ENCODE measurements around the gene EXOC4. TPM values are rescaled to one million over a fixed set of nuclear protein-coding genes. Genes with fewer than 3 reads are reported as not detected.

EXOC4 gene
- total and polyA plus RNA-seq, 2 of the 13 experiments (the other 11 are each of a cell fraction or from before 2014, with no cell fraction given): 22.5 to 39.0 TPM

DNA sequence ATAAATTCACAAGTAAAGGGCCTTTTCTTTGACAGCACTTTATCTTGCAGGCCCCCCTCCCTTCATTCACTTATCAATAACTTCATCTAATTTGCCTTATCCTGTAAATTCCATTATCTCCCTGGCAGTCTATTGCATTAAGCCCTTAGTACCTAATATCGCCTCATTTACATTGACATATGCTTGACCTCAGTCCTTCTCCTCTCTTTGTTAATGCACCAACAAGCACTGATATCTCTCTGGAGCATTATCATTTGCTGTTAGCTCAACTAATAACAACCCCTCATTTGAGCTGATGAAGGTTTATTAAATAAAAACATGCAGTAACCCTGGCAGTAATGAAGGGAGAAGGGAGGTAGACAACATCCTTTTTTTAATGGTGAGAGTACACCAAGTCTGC is 46.8 kb downstream of the EXOC4 start:
- H3K36me3 ChIP-seq (replicated peaks in 1 of 2; ENCODE audit: control insufficient read depth in 1 of 2, insufficient read depth in 2 of 2, low read length in 2 of 2): no peaks in the 10 kb centered on the region
- H2AFZ ChIP-seq (ENCODE audit: low read length): no peak overlapping the region
- in situ Hi-C loops (cut with HindIII; ENCODE audit: extremely low pct_ligation_motif_present, low pct_unique_long_range_greater_than_20kb) (no loop called here), intact Hi-C loops (cut with micrococcal nuclease; ENCODE audit: unreplicated experiment) (no loop called here)
- FAIRE-seq (no peak), ATAC-seq (no peak), DNase-seq (ENCODE audit: low spot score) (no peak)
- WGBS (ENCODE audit: low lambda C conversion rate): 95% methylated on average over 1 of the region's 1 CpG
- H4K20me1 ChIP-seq (ENCODE audit: insufficient read depth, low read length): no peaks in the 10 kb centered on the region
- CTCF ChIA-PET (ENCODE audit: low intra/inter-chr PET ratio, low total read pairs): no interaction called here
- POLR2A ChIA-PET: no interaction called here
- no peaks in the 10 kb centered on the region for H3K4me1 ChIP-seq (ENCODE audit: insufficient read depth, low read length)
- no peak overlapping the region for H3K27ac ChIP-seq (ENCODE audit: extremely low read length, insufficient read depth, low read length)
- no peaks in the 10 kb centered on the region for H3K27me3 ChIP-seq (ENCODE audit: control insufficient read depth in 1 of 2, insufficient read depth in 2 of 2, low read length in 2 of 2)
- H3K79me2 ChIP-seq (ENCODE audit: insufficient read depth, low read length): no peaks in the 10 kb centered on the region
- no peak overlapping the region for H3K4me2 ChIP-seq (ENCODE audit: low read depth, low read length)
- no peak overlapping the region for H3K9ac ChIP-seq (ENCODE audit: insufficient read depth, low read depth, low read length)
- H3K9me3 ChIP-seq (ENCODE audit: low read length): no peaks in the 10 kb centered on the region
- no TSS peak for BruUV-seq (replicated peaks)
- no peak overlapping the region for H3K4me3 ChIP-seq (replicated peaks in 1 of 3; ENCODE audit: insufficient read depth in 1 of 3, low read depth in 2 of 3, low read length in 3 of 3)
- TF ChIP-seq PATZ1 (CRISPR knock-in tag; IDR thresholded peaks at IDR 0.05): no peak
- TF ChIP-seq SMARCE1 (IDR thresholded peaks at IDR 0.05; ENCODE audit: borderline replicate concordance): no peak
- TF ChIP-seq, protein P1, sequence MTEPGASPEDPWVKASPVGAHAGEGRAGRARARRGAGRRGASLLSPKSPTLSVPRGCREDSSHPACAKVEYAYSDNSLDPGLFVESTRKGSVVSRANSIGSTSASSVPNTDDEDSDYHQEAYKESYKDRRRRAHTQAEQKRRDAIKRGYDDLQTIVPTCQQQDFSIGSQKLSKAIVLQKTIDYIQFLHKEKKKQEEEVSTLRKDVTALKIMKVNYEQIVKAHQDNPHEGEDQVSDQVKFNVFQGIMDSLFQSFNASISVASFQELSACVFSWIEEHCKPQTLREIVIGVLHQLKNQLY (CRISPR knock-in tag; IDR thresholded peaks at IDR 0.05): no peak
- no peak for TF ChIP-seq FOXA1 (IDR thresholded peaks at IDR 0.05)
- TF ChIP-seq FOXA1 (CRISPR knock-in tag; IDR thresholded peaks at IDR 0.05): no peak
- no peak for TF ChIP-seq BRD4 (CRISPR knock-in tag; IDR thresholded peaks at IDR 0.05)
- no peak for TF ChIP-seq MTF1 (CRISPR knock-in tag; IDR thresholded peaks at IDR 0.05)
- no peak for TF ChIP-seq ZNF724P (CRISPR knock-in tag; IDR thresholded peaks at IDR 0.05; ENCODE audit: borderline replicate concordance)
- TF ChIP-seq, protein P2, sequence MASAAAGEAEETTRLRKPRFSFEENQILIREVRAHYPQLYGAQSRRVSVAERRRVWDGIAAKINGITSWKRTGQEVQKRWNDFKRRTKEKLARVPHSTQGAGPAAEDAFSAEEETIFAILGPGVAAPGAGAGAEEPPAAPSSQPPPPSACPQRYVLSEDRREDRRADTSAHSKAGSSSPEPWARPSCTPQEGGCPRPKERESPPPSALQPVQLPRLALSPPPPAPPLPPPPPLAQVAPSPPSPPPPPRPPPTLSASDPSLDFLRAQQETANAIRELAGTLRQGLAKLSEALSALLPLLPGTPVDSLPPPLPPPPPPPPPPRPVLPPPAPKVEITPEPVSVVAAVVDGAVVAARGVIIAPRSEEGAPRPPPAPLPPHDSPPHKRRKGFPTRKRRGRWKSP (CRISPR knock-in tag; IDR thresholded peaks at IDR 0.05): no peak
- no peak for TF ChIP-seq NRL (CRISPR knock-in tag; IDR thresholded peaks at IDR 0.05; ENCODE audit: borderline replicate concordance)
- no peak for TF ChIP-seq MLXIP (CRISPR knock-in tag; IDR thresholded peaks at IDR 0.05; ENCODE audit: borderline replicate concordance)
- TF ChIP-seq SRSF4 (IDR thresholded peaks at IDR 0.05; ENCODE audit: low read depth, low read length, poor library complexity, severe bottlenecking): no peak
- no peak for TF ChIP-seq SP2 (CRISPR knock-in tag; IDR thresholded peaks at IDR 0.05)
- no peak for TF ChIP-seq ZNF550 (CRISPR knock-in tag; IDR thresholded peaks at IDR 0.05; ENCODE audit: borderline replicate concordance)
- no peak for TF ChIP-seq NBN (conservative IDR thresholded peaks at IDR 0.05)
- TF ChIP-seq HOXA5 (CRISPR knock-in tag; IDR thresholded peaks at IDR 0.05): no peak
- TF ChIP-seq ZNF556 (CRISPR knock-in tag; IDR thresholded peaks at IDR 0.05; ENCODE audit: borderline replicate concordance): no peak
- no peak for TF ChIP-seq THRA (CRISPR knock-in tag; IDR thresholded peaks at IDR 0.05; ENCODE audit: borderline replicate concordance)

Data from HepG2 (cell line).